ENCODE data around the gene SPAG16.

GRCh38 chr2:213846856-213847255 is 562.6 kb downstream of the SPAG16 start:
- TF ChIP-seq CTCF (IDR thresholded peaks at IDR 0.05 in 4 of 5, conservative IDR thresholded peaks at IDR 0.05 in 1 of 5) (no peak), POLR2A (IDR thresholded peaks at IDR 0.05) (no peak)
